Gastroesophageal sphincter (tissue), 2 donors: ENCODE results near the gene CYP1A2.

Experiments
- EP300 ChIP-seq: sonication (generic); formaldehyde crosslinking; IDR thresholded peaks from one replicate; pipeline ENCODE4 v1.6.1; 2017; ENCODE audit warnings: antibody characterized with exemption, mild to moderate bottlenecking
- POLR2A ChIP-seq, 2 donors: fragments of 450-650 bp; IDR thresholded peaks; one replicate each; pipeline ENCODE4 v1.6.1; 2017; ENCODE audit warnings: antibody characterized with exemption in 2 of 2, mild to moderate bottlenecking in 2 of 2, moderate library complexity in 1 of 2

DNA sequence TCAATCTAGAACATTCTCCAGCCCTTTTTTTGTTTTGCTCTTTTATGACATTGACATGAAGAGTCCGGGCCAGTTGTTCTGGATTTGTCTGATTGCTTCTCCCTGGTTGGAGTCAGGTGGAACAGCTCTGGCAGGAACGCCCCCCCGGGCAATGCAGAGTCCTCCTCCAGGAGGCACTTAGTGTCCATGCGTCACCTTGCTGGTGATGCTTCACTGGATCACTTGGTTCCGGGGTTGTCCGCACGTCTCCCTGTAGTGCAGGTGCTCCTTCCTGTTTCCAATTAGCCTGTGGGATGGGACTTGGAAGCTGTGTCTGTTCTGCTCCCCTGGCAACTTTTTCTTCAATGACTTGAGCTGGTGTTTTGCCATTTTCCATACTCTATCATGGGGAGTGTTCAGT, 43.0 kb downstream of the CYP1A2 start:
- TF ChIP-seq POLR2A (IDR thresholded peaks at IDR 0.05), result no peak
- TF ChIP-seq EP300, result no peak
